ENCODE measurements around the gene GIPC2. TPM values are rescaled to one million over a fixed set of nuclear protein-coding genes. Genes with fewer than 3 reads are reported as not detected.
"Not testable (repeated sequence)": the region's sequence is repeated elsewhere in the genome, so short reads cannot be mapped to it uniquely, and the experiment has no call there.

The GIPC2 gene
- total RNA-seq, 1 experiment from 2014 or later = 0.07 TPM

DNA sequence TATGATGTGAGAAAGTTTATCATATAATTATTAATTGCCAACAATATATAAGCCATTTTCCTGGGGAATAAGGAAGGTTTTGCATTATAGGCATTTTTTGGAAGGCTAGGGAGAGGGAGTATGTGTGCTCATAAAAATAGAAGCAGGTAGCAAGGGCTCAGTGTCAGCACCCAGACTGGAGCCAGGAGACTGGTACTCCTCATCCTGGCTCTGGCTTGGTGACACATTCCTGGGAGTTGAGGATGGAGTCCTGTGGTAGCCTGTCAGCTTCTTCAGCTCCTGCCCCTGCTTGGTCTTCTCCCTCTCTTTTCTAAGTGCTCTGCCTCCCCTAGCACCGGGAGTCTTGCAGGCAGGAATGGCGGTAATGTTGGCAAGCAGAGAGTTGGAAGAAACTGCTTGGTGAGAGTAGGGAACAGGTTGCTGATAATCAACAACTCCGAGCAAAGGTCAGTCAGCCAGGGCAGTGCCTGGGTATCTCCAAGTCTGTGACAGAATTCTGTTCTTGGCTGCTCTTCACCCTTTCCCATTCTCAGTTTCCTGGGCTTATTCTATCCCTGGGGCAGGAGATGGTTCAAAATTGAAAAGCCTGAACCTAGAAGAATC is 23.0 kb downstream of the GIPC2 start:
- no peak for DNase-seq (ENCODE audit: low spot score)

DNA sequence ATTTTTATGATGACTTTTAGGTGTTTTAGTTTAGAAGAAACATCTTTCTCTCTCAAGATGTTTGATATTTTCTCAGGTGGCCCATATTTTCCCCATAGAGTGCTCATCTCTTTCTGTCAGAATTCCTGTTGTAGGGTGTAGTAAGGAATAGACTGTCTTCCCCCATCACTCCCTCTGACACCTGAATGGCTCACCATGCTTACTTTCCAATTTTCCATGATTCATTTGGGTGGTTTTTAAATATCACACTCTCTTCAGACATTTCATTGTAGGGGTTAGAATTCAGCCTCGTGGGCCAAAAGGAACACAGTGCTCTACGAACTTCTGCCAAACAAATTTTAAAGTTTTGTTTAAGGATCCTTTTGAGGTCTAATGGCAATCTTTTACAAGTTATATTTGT is 24.0 kb downstream of the GIPC2 start:
- DNase-seq (ENCODE audit: low spot score) = no peak

DNA sequence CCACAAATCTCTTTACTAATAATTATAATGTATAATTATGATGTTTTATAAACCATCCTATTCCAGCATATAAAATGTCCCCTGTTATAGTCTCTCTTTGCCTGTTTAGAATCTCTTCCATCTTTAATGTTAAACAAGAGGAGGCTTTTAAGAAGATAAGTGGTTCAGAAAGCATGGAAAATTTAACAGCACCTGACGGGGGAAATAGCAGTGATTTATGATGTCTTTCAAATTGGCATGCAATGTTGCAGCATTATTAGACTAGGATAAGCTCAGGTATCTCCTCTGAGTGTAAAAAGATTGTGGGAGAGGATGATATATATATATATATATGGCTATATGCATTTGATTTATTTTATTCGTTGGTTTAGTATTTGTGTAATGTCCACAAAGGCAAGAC is 24.4 kb downstream of the GIPC2 start:
- DNase-seq (ENCODE audit: low spot score) = no peak

DNA sequence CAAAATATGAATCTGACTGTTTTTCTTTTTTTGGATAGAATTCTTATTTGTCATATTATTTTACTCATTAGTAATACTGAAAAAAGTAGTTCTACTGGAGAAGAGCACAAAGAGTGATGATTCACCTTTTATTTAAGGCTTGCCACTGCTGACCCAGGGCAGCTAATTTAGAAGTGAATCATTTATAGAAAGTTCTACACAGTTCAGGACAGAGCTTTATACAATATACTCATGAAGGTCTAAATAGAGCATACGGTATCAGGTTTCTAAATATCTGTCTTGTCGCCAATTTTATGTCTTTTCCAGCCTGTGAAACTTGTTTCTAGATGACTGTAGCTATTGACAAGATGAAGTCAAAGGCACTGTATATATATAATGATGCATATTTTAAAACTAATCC is 25.0 kb downstream of the GIPC2 start:
- DNase-seq (ENCODE audit: low spot score) = peak; percentile 52

DNA sequence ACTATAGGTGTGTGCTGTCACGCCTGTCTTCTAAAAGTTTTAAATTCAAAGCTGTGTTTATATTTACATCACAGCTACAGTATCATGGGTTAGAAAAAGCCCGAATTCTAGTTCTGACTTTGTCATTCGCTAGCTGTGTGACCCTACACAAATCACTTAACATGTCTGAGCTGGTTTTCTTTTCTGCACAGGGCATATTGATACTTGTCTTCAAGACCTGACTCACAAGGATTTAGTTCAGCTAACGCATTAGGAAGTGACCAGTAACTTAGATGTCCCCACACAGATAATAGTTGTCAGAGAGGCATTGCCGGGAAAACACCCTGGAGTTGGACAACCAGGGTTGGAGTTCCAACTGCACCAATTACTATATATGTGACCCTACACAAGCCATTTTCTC is 25.9 kb downstream of the GIPC2 start:
- no peak for DNase-seq (ENCODE audit: low spot score)

DNA sequence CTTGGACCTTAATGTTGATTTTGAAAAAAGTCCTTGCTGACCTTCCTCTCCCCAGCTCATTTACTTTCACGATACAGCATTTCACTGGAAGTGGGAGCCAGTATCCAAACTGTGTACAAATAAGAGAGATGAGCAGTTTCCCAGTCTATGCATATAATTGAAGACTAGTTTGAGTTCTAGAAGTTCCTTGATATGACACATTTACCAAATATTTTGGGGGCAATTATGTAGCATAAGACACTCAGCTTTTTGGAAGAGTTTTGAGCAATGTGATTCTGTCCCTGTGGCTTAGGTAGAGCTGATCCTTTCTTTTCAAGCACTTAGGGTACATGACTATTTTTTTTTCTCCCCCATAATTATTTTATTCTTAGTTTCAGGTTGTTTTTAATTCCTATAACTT is 26.4 kb downstream of the GIPC2 start:
- no peak for DNase-seq (ENCODE audit: low spot score)

DNA sequence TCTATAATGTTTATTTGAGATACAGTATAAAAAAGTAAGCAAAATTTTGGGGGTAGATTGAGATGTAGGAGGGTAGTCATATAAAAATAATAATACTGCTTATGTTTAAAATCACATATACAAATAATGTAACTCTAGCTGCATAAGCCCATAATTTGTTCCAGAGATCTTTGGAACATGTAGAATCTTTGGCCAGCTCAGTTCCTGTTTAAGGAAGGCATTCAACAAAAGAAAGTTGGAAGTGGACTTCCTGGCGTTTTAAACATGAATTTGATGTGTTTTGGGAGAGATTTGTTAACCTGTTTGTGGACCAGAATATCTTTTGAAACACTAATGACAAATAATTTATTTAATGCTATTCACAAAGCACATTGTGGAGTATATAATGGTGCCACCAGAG is 27.7 kb downstream of the GIPC2 start:
- DNase-seq (ENCODE audit: low spot score) = no peak

DNA sequence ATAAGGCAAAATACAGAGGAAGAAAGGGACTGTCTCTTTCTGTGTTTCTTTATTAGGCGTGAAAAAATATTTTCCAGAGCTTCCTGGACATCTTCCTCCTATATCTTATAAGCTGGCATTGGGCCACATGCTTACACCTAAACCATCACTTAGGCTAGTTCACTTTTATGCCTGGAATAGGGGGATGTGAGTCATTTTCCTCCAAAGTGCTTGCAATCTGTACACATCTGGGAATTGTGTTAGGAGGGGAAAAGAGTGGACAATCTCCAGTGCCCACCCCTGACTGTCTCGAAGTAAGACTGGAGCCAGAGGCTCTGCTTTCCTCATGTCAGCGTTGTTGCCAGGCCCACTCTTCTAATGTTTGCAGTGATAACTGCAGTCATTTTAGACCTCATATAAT is 29.9 kb downstream of the GIPC2 start:
- no peak for DNase-seq (ENCODE audit: low spot score)

DNA sequence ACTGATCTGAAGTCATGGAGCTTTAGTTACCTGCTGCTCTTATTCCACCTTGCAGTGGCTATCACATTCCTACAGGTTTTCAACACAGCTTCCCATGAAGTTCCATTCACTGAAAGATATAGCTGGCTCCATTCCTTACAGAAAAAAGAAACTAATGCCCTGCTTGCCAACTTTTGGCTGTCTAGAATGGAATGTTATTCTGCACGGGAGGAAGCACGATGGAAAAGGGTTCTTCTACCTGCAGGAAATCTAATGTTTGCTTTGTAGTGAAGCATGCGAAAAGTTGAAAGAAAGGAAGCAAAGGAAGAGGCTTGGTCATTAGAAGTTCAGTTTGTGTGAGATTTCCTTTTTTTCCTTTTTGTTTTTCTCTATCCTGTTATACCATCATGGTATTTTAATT is 32.6 kb downstream of the GIPC2 start:
- DNase-seq (ENCODE audit: low spot score) = no peak

DNA sequence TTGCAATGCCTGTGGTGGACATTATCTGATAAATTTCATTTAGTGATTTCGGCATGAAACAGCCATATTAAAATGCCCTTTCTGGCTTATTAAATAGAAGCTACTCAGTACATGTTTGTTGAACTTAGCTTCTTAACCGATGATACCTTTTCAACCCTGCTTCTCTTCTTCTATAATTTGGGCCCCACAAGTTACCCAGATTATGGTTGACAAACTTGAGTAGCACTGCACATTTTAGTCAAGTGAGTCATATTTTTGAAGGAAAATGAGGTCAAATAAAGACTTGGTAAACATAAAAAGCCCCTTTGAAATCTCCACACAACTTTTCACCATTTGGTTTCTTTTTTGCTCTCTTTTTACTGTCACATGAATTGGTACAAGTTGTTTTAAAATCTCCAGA is 33.8 kb downstream of the GIPC2 start:
- no peak for DNase-seq (ENCODE audit: low spot score)

DNA sequence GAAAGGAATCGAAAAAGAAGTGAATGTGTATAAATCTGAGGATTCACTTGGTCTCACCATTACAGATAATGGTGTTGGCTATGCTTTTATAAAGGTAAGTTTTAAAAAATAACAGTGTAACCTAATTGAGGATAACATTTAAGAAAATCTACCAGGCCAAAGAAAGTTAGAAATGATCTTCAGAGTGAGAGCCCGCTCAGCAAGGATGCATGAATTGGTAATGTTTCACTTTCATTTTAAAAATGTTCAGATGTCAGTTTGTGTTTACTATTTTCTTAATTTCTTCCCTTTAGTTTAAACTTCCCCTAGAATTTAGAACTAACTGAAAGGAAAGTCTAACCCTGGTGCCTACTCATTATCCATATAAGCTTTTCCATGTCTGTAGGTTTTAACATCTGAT is 35.0 kb downstream of the GIPC2 start:
- DNase-seq (ENCODE audit: low spot score) = no peak

DNA sequence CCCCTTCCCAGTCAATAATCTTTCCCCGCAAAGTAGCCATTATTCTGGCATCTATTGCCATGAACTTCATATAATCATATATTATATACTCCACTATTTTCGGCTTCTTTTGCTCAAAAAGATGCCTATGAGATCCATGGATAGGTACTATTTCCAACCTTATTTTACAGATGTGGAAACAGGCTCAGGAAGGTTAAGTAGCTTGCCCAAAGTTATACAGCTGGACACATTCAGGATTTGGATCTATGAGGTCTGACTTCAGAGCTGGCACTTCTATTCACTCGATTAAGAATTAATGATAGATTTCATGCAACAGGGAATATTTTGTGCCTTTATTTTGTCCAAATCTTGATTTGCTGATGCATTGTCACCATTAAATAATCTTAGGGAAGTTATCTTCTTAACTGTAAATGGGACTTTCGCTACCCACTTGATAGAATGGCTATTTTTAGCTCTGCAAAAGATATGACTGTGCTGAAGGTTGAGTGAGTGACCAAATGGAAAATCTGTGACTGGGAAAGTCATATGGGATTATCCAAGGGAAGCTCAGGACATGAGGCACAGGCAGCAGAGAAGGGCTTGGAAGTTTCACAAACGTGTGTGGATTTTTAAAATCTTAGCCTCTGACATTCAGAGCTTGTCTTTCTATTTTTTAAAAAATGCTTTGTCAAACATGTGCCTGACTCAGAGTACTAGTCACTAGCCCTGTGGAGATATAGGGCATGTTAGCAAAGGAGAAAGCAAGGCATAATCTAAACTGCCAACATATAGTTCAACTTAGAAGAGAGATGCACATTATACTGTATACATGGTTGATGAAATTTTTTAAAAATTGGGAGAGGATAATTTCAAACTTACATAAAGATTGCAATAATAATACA is 36.5 kb downstream of the GIPC2 start:
- no peak for DNase-seq (ENCODE audit: low spot score)

DNA sequence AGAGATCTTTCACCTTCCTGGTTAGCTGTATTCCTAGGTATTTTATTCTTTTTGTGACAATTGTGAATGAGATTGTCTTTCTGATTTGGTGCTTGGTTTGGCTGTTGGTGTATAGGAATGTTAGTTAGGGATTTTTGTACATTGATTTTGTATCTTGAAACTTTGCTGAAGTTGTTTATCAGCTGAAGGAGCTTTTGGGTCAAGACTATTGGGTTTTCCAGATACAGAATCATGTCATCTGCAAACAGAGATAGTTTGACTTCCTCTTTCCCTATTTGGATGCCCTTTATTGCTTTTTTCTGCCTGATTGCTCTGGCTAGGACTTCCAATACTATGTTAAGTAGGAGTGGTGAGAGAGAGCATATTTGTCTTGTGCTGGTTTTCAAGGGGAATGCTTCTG is 38.9 kb downstream of the GIPC2 start:
- DNase-seq (ENCODE audit: low spot score) = not testable (repeated sequence)

DNA sequence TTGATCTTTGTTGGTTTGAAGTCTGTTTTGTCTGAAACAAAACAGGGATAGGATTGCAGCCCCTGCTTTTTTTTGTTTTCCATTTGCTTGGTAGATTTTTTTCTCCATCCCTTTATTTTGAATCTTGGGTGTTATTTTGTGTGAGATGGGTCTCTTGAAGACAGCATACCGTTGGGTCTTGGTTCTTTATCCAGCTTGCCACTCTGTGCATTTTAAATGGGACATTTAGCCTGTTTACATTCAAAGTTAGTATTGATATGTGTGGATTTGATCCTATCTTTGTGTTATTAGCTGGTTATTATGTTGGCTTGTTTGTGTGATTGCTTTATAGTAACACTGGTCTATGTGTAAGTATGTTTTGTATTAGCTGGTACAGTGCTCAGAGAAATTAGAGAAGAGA is 40.9 kb downstream of the GIPC2 start:
- no peak for DNase-seq (ENCODE audit: low spot score)

DNA sequence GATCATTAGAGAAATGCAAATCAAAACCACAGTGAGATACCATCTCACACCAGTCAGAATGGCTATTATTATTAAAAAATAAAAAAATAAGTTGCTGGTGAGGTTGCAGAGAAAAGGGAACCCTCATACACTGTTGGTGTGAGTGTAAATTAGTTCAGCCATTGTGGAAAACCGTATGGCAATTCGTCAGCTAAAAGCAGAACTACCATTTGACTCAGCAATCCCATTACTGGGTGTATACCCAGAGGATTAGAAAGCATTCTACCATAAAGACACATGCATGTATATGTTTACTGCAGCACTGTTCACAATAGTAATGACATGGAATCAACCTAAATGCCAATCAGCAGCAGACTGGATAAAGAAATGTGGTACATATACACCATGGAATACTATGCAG is 42.2 kb downstream of the GIPC2 start:
- DNase-seq (ENCODE audit: low spot score) = no peak

DNA sequence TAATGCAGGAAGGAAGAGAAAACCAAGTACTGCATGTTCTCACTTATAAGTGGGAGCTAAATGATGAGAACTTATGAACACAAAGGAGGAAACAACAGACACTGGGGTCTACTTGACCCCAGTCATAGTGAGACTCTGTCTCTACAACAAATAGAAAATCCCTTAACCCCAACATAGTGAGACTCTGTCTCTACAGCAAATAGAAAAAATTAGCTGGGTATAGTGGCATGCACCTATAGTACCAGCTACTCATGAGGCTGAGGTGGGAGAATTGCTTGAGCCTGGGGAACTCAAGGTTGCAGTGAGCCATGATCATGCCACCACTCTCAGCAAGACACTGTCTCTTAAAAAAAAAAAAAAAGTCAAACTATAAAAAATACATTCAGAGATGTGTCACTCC is 42.7 kb downstream of the GIPC2 start:
- DNase-seq (ENCODE audit: low spot score) = no peak

DNA sequence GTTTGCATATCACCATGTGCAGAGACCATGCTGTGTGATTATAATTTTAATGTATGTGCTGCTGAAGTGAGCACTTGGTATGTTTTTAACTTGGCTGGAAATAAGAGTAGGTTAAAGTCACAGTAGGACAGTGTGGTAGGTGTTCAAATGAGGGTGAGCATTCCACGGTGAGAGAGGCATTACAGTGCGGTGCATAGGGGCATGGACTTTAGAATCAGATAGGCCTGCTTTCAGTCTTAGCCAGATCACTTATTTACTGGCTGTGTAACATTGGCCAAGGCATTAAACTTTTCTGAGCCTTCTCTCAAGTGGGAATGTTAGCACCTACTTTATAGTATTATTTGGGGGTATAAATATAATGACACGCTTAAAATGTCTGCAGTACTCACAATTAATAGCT is 43.2 kb downstream of the GIPC2 start:
- no peak for DNase-seq (ENCODE audit: low spot score)

DNA sequence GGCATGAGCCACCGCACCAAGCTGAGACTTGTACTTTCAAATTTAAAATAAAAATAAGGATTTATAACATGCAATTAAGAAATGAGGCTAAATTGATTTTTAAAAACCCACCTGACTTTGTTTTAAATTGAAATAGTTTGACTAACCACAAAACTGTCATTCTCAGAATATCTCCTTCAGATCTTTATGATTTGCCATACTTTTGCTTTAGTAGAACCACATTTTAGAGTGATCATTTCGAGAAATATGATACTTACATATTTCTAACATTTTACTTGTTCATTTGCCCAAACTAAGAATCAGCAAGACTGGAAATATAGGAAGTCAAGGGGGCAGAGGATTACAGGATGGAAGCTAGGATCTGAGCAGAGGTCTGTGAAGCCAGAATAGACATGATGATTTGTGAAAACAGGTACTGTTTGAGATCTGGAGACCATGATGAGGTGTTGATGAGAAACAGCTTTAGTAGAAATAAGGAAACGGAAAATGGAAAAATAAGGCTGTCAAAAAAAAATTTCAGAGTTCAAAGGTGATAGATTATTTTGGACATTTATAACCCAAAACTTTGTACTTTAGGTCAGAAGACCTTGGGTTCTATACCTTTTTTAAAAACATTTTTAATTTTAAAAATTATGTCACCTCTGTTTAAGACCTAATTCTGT is 44.8 kb downstream of the GIPC2 start:
- no peak for DNase-seq (ENCODE audit: low spot score)

DNA sequence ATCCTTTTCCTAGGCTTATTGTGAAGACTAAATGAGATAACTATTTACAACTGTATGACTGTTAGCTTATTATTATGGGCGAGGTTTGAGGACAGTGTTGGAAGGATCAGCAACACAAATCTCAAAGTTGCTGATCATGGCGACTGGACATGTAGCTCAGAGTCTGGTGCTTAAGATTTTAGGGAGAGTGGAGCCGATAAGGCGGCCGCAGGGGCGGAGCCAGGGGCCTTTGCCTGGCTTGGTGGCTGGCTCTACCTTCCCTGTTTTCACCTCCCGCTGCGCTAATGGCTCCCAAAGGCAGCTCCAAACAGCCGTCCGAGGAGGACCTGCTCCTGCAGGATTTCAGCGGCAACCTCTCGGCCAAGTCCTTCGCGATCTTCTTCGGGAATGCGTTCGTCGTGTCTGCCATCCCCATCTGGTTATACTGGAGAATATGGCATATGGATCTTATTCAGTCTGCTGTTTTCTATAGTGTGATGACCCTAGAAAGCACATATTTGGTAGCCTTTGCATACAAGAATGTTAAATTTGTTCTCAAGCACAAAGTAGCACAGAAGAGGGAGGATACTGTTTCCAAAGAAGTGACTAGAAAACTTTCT is 45.5 kb downstream of the GIPC2 start:
- DNase-seq (ENCODE audit: low spot score) = no peak

DNA sequence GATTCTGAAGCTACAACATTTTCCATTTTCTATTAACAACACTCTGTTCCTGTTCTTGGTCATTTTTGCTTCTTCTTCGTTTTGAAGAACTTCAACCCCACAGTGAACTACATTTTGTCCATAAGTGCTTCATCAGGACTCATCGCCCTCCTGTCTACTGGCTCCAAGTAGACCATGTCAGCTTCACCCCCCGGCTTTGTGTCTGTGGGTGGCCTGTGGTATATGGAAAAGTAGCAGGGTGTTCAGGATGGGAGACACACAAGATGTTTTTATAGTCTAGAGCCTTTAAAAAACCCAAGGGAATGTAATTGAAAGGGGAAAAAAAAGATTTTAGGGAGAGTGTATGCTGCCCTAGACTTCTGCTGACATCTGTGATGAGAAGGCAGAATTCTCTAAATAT is 46.1 kb downstream of the GIPC2 start:
- DNase-seq (ENCODE audit: low spot score) = no peak

DNA sequence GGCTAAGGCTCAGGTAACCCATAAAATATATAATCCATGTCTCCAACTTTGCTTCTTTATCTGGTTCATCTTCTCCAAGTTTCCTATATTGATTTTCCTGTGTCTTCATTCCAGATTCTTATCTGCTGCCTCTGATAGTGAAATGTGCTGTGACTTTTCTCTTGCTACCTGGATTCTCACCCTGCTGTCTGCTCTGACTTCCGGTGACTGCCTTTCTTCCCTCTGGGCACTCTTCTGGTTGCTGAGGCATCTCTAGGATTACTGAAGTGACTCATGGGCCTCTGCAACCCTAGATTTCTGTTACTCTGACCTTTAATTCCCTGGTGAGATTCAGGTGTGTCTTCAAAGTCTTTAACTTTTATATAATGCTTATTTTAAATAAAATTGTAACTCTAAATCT is 46.9 kb downstream of the GIPC2 start:
- DNase-seq (ENCODE audit: low spot score) = peak; percentile 50

DNA sequence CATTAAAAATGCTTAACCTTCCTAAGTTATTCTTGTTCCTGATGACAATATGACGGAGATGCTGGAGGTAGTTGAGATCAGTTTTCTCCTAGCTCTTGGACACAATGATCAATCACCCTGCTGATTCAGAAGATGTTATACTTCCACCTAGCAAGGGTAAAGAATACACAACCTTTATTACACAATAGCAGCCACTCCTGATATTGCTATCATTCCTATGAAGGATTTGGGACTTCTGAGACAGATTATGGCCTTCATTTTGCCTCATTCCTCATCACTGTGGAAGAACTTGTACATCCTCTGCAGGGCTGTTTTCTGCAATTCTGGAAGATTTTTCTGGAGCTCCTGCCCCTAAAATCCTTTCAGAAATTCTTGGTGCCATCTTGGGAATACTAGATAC is 47.8 kb downstream of the GIPC2 start:
- DNase-seq (ENCODE audit: low spot score) = no peak

DNA sequence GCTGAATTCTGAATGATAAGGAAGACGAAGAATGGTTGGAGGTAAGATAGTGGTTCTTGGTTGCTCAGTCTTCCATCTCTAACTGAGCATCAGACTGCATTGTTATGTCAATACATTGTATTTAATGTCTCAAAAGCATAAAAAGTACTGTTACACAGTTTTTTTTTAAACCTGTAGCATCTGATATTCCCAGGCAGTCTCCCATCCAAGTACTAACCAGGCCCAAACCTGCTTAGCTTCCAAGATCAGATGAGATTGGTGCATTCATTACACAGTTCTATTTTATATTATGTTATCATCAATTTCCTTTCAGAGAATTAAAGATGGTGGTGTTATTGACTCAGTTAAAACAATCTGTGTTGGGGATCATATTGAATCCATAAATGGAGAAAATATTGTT is 48.9 kb downstream of the GIPC2 start:
- DNase-seq (ENCODE audit: low spot score) = no peak

All from A172 (cell line).